Dendritic cell treated with granulocyte-macrophage colony-stimulating factor and Interleukin-4, amounts not matched to agents 40 ng/mL and 50 ng/mL, for 4 days (primary cell): ENCODE measurements around the gene LPIN2.

Experiments
- H3K27ac Mint-ChIP-seq: one replicate; pipeline ENCODE4 v1.8.0; 2022; ENCODE audit warnings: mild to moderate bottlenecking, mixed read lengths
- H3K27me3 Mint-ChIP-seq: one replicate; pipeline ENCODE4 v1.8.0; 2022; ENCODE audit warnings: mild to moderate bottlenecking, mixed read lengths
- H3K36me3 Mint-ChIP-seq: one replicate; pipeline ENCODE4 v1.8.0; 2022; ENCODE audit warnings: low read depth, mixed read lengths
- H3K4me1 Mint-ChIP-seq: one replicate; pipeline ENCODE4 v1.8.0; 2022; ENCODE audit warnings: low read depth, mixed read lengths
- H3K4me3 Mint-ChIP-seq: one replicate; pipeline ENCODE4 v1.8.0; 2022; ENCODE audit warnings: mild to moderate bottlenecking, moderate library complexity, mixed read lengths
- H3K9me3 Mint-ChIP-seq: one replicate; pipeline ENCODE4 v1.8.0; 2022; ENCODE audit warnings: mixed read lengths
- intact Hi-C: fragments of 100-400 bp; cut with micrococcal nuclease; formaldehyde crosslinking; loops from one replicate; pipeline ENCODE4 v1.15.0; 2022

Gene LPIN2

GRCh38 chr18:2976218-2977132 is 36.5 kb downstream of the LPIN2 start:
- H3K4me1 Mint-ChIP-seq: peaks cover 71% of the 10 kb centered on the region
- H3K4me3 Mint-ChIP-seq: no peak overlapping the region
- intact Hi-C loops: no loop called here
- no peak overlapping the region for H3K27ac Mint-ChIP-seq
- H3K27me3 Mint-ChIP-seq: no peaks in the 10 kb centered on the region
- no peaks in the 10 kb centered on the region for H3K9me3 Mint-ChIP-seq
- H3K36me3 Mint-ChIP-seq: no peaks in the 10 kb centered on the region

- no peaks in the 10 kb centered on the region for H3K9me3 Mint-ChIP-seq
- H3K36me3 Mint-ChIP-seq: no peaks in the 10 kb centered on the region
- intact Hi-C loops: no loop called here
- no peaks in the 10 kb centered on the region for H3K27me3 Mint-ChIP-seq
- peaks cover 73% of the 10 kb centered on the region for H3K4me1 Mint-ChIP-seq
- H3K4me3 Mint-ChIP-seq: no peak overlapping the region
- H3K27ac Mint-ChIP-seq: no peak overlapping the region
Observed at GRCh38 chr18:2974731-2975130, 38.2 kb downstream of the LPIN2 start.

- Mint-ChIP-seq H3K27me3 (no peaks in the 10 kb centered on the region), H3K9me3 (no peaks in the 10 kb centered on the region), H3K27ac (peak overlapping the region; percentile 82), H3K36me3 (no peaks in the 10 kb centered on the region), H3K4me3 (peak overlapping the region; percentile 60), H3K4me1 (peaks cover 76% of the 10 kb centered on the region)
- intact Hi-C loops: loop anchor here (1.0 kb wide), 1 partner anchor 8 kb away; no protein-coding TSS in a partner anchor
Observed at GRCh38 chr18:2971741-2972552, 41.0 kb downstream of the LPIN2 start.

GRCh38 chr18:2970772-2971659 is 41.9 kb downstream of the LPIN2 start:
- peak overlapping the region; percentile 60 for H3K4me3 Mint-ChIP-seq
- H3K9me3 Mint-ChIP-seq: no peaks in the 10 kb centered on the region
- H3K27ac Mint-ChIP-seq: peak overlapping the region; percentile 82
- no peaks in the 10 kb centered on the region for H3K36me3 Mint-ChIP-seq
- intact Hi-C loops: no loop called here
- no peaks in the 10 kb centered on the region for H3K27me3 Mint-ChIP-seq
- peaks cover 78% of the 10 kb centered on the region for H3K4me1 Mint-ChIP-seq

- no peak overlapping the region for H3K4me3 Mint-ChIP-seq
- intact Hi-C loops: no loop called here
- peaks cover 75% of the 10 kb centered on the region for H3K4me1 Mint-ChIP-seq
- no peaks in the 10 kb centered on the region for H3K27me3 Mint-ChIP-seq
- no peaks in the 10 kb centered on the region for H3K36me3 Mint-ChIP-seq
- no peaks in the 10 kb centered on the region for H3K9me3 Mint-ChIP-seq
- H3K27ac Mint-ChIP-seq: peak overlapping the region; percentile 82
Observed at GRCh38 chr18:2970344-2970743, 42.6 kb downstream of the LPIN2 start.

GRCh38 chr18:2969695-2970094 is 43.2 kb downstream of the LPIN2 start:
- intact Hi-C loops: no loop called here
- no peaks in the 10 kb centered on the region for H3K27me3 Mint-ChIP-seq
- no peaks in the 10 kb centered on the region for H3K36me3 Mint-ChIP-seq
- no peaks in the 10 kb centered on the region for H3K9me3 Mint-ChIP-seq
- peak overlapping the region; percentile 82 for H3K27ac Mint-ChIP-seq
- no peak overlapping the region for H3K4me3 Mint-ChIP-seq
- peaks cover 76% of the 10 kb centered on the region for H3K4me1 Mint-ChIP-seq

- H3K27me3 Mint-ChIP-seq: no peaks in the 10 kb centered on the region
- intact Hi-C loops: no loop called here
- H3K9me3 Mint-ChIP-seq: no peaks in the 10 kb centered on the region
- no peaks in the 10 kb centered on the region for H3K36me3 Mint-ChIP-seq
- H3K4me3 Mint-ChIP-seq: no peak overlapping the region
- H3K27ac Mint-ChIP-seq: peak overlapping the region; percentile 59
- peaks cover 82% of the 10 kb centered on the region for H3K4me1 Mint-ChIP-seq
Observed at GRCh38 chr18:2968606-2969005, 44.3 kb downstream of the LPIN2 start.

- Mint-ChIP-seq H3K27ac (peak overlapping the region; percentile 59), H3K9me3 (no peaks in the 10 kb centered on the region), H3K4me3 (no peak overlapping the region), H3K27me3 (no peaks in the 10 kb centered on the region), H3K4me1 (peaks cover 83% of the 10 kb centered on the region), H3K36me3 (no peaks in the 10 kb centered on the region)
- intact Hi-C loops: no loop called here
Observed at GRCh38 chr18:2967820-2968219, 45.1 kb downstream of the LPIN2 start.

GRCh38 chr18:2967357-2967756 is 45.6 kb downstream of the LPIN2 start:
- Mint-ChIP-seq H3K9me3 (no peaks in the 10 kb centered on the region), H3K4me1 (peaks cover 79% of the 10 kb centered on the region), H3K27me3 (no peaks in the 10 kb centered on the region), H3K27ac (peak overlapping the region; percentile 59), H3K4me3 (no peak overlapping the region), H3K36me3 (no peaks in the 10 kb centered on the region)
- intact Hi-C loops: no loop called here

GRCh38 chr18:2966560-2966959 is 46.4 kb downstream of the LPIN2 start:
- Mint-ChIP-seq H3K27ac (no peak overlapping the region), H3K9me3 (no peaks in the 10 kb centered on the region), H3K4me1 (peaks cover 75% of the 10 kb centered on the region), H3K27me3 (no peaks in the 10 kb centered on the region), H3K4me3 (no peak overlapping the region), H3K36me3 (no peaks in the 10 kb centered on the region)
- intact Hi-C loops: no loop called here

- intact Hi-C loops: no loop called here
- Mint-ChIP-seq H3K36me3 (no peaks in the 10 kb centered on the region), H3K9me3 (no peaks in the 10 kb centered on the region), H3K4me3 (no peak overlapping the region), H3K27me3 (no peaks in the 10 kb centered on the region), H3K27ac (no peak overlapping the region), H3K4me1 (peaks cover 75% of the 10 kb centered on the region)
Observed at GRCh38 chr18:2965797-2966196, 47.1 kb downstream of the LPIN2 start.

GRCh38 chr18:2964361-2965010 is 48.5 kb downstream of the LPIN2 start:
- peaks cover 67% of the 10 kb centered on the region for H3K4me1 Mint-ChIP-seq

More at GRCh38 chr18:2964361-2965010, 48.5 kb downstream of the LPIN2 start:
- H3K4me3 Mint-ChIP-seq: no peak overlapping the region
- intact Hi-C loops: no loop called here
- H3K27me3 Mint-ChIP-seq: no peaks in the 10 kb centered on the region
- no peaks in the 10 kb centered on the region for H3K9me3 Mint-ChIP-seq
- H3K27ac Mint-ChIP-seq: peak overlapping the region; percentile 67
- no peaks in the 10 kb centered on the region for H3K36me3 Mint-ChIP-seq
